AG10803 (cell line): Measurements from ENCODE around the gene FMNL3.
A peak's percentile ranks its signal among the peaks of the same experiment; 100 is the strongest.

Experiments
- DNase-seq: peaks from one replicate; pipeline ENCODE4 v3.0.0; 2010; ENCODE audit warnings: low read depth
- H3K4me3 ChIP-seq: 2 replicates; pipeline ENCODE4 v1.5.1; 2011; ENCODE audit warnings: mild to moderate bottlenecking, low read length, control low read depth
- CTCF ChIP-seq: conservative IDR thresholded peaks from 2 replicates; pipeline ENCODE4 v1.5.1; 2011; ENCODE audit warnings: mild to moderate bottlenecking, low read length, control low read depth, inconsistent platforms

The FMNL3 gene

GRCh38 chr12:49706351-49707127 lies 666 bp downstream of the FMNL3 start:
- peak overlapping the region; percentile 84 for H3K4me3 ChIP-seq
- no peak for TF ChIP-seq CTCF
- peak; percentile 42 for DNase-seq

- no peak for TF ChIP-seq CTCF
- H3K4me3 ChIP-seq = peak overlapping the region; percentile 84
- peak; percentile 68 for DNase-seq
Observed at GRCh38 chr12:49705479-49706134, 1.6 kb downstream of the FMNL3 start.

GRCh38 chr12:49703647-49704137 lies 3.5 kb downstream of the FMNL3 start:
- no peak overlapping the region; the same call in 1 of the 2 replicates for H3K4me3 ChIP-seq
- TF ChIP-seq CTCF = no peak
- DNase-seq = peak; percentile 53

- TF ChIP-seq CTCF = no peak
- no peak for DNase-seq
- no peak overlapping the region for H3K4me3 ChIP-seq
Observed at GRCh38 chr12:49702676-49703215, 4.5 kb downstream of the FMNL3 start.

GRCh38 chr12:49702009-49702408 lies 5.2 kb downstream of the FMNL3 start:
- TF ChIP-seq CTCF = no peak
- no peak overlapping the region for H3K4me3 ChIP-seq
- no peak for DNase-seq

- DNase-seq = peak; percentile 63
- TF ChIP-seq CTCF = no peak
- no peak overlapping the region; the same call in 1 of the 2 replicates for H3K4me3 ChIP-seq
Observed at GRCh38 chr12:49698619-49699545, 8.3 kb downstream of the FMNL3 start.
